ENCODE results near the gene RIGI. TPM values are rescaled to one million over a fixed set of nuclear protein-coding genes. Genes with fewer than 3 reads are reported as not detected.
A peak's percentile ranks its signal among the peaks of the same experiment; 100 is the strongest.
"Not testable (repeated sequence)": the region's sequence is repeated elsewhere in the genome, so short reads cannot be mapped to it uniquely, and the experiment has no call there.

The RIGI gene
- polyA plus RNA-seq, 2 of the 4 experiments (the other 2 are of a cell fraction): 4.1 to 4.8 TPM

- POLR2A ChIA-PET: interaction anchor here (0.7 to 2.7 kb wide), 3 partner anchors 25 to 500 kb away, joined by 3 to 25 read pairs (median 14); partner anchors contain the start of gene DNAJA1
- peak; percentile 25 to 38; a peak in 3 of 6 replicates for ATAC-seq
Observed at GRCh38 chr9:32524892-32525708, 896 bp downstream of the RIGI start.

GRCh38 chr9:32524558-32524891, 1.5 kb downstream of the RIGI start:
- ATAC-seq; DNase-seq (ENCODE audit: low read depth in 1 of 2, low spot score in 1 of 2); H3K9me3 ChIP-seq; FAIRE-seq; H3K4me3 ChIP-seq; H3K27ac ChIP-seq; H3K4me1 ChIP-seq; H3K4me2 ChIP-seq: not testable (repeated sequence)
- ChIA-PET CTCF (interaction anchor here (0.6 to 10.2 kb wide), 7 partner anchors 15 to 297 kb away, joined by 3 to 159 read pairs (median 3); no protein-coding TSS in a partner anchor), POLR2A (interaction anchor here (2.7 kb wide), 1 partner anchor 146 kb away, joined by 25 read pairs; no protein-coding TSS in a partner anchor)
- WGBS (ENCODE audit: missing lambda C conversion rate): 91% methylated on average over 11 of the region's 11 CpGs

More at GRCh38 chr9:32524892-32525708, 896 bp downstream of the RIGI start:
- Histone ChIP-seq H3K4me1 (peaks cover 6% of the 10 kb centered on the region; the same call in 2 of the 3 replicates), H3K4me2 (peak overlapping the region; percentile 82), H3K4me3 (peak overlapping the region; percentile 58), H3K9me3 (no peaks in the 10 kb centered on the region), H3K27ac (peak overlapping the region in 1 of 2 experiments; percentile 83; a peak in 4 of 6 replicates)
- TF ChIP-seq KDM5A (IDR thresholded peaks at IDR 0.05) (no peak), BHLHE40 (IDR thresholded peaks at IDR 0.05; ENCODE audit: low read depth, low read length) (no peak), CEBPB (IDR thresholded peaks at IDR 0.05) (no peak), CHD2 (IDR thresholded peaks at IDR 0.05; ENCODE audit: low read length, partially characterized antibody) (no peak), ZNF302 (CRISPR knock-in tag; IDR thresholded peaks at IDR 0.05) (no peak), HOXA7 (CRISPR knock-in tag; IDR thresholded peaks at IDR 0.05) (no peak), CTCF (IDR thresholded peaks at IDR 0.05) (no peak), RARB (CRISPR knock-in tag; IDR thresholded peaks at IDR 0.05) (no peak), ELK1 (IDR thresholded peaks at IDR 0.05; ENCODE audit: low read depth, low read length) (no peak), JUNB (IDR thresholded peaks at IDR 0.05) (no peak), PBX3 (IDR thresholded peaks at IDR 0.05) (no peak), FOSL2 (IDR thresholded peaks at IDR 0.05) (no peak), FOSL2 (CRISPR knock-in tag; IDR thresholded peaks at IDR 0.05) (no peak), BCL3 (IDR thresholded peaks at IDR 0.05) (no peak), MAZ (IDR thresholded peaks at IDR 0.05; ENCODE audit: borderline replicate concordance, low read depth, low read length) (no peak), POLR2A (IDR thresholded peaks at IDR 0.05; ENCODE audit: low read length) (no peak), HMGXB4 (CRISPR knock-in tag; IDR thresholded peaks at IDR 0.05; ENCODE audit: borderline replicate concordance) (no peak), ESRRA (IDR thresholded peaks at IDR 0.05; ENCODE audit: borderline replicate concordance, low read length) (no peak), TFCP2L1 (CRISPR knock-in tag; IDR thresholded peaks at IDR 0.05) (no peak)
- no peak for FAIRE-seq
- no peak for DNase-seq (ENCODE audit: low read depth in 1 of 2, low spot score in 1 of 2)
- CTCF ChIA-PET: interaction anchor here (0.6 to 10.2 kb wide), 19 partner anchors 13 to 443 kb away, joined by 3 to 159 read pairs (median 5); partner anchors contain the start of genes ACO1 and NDUFB6
- WGBS (ENCODE audit: missing lambda C conversion rate): 63% methylated on average over 22 of the region's 22 CpGs

Measured in A549 (cell line).